ENCODE results near the gene CFL1. TPM values are rescaled to one million over a fixed set of nuclear protein-coding genes. Genes with fewer than 3 reads are reported as not detected.
A peak's percentile ranks its signal among the peaks of the same experiment; 100 is the strongest.

Gene CFL1
- total RNA-seq, 5 donors from 2014 or later (not counting 1 experiment from before 2014, with no cell fraction given), result 584 to 761 (median 636) TPM

- no peaks in the 10 kb centered on the region for H3K27me3 Mint-ChIP-seq
- ChIA-PET POLR2A (interaction anchor here in 1 of 2 donors (0.5 to 0.7 kb wide), 2 partner anchors 7 to 101 kb away, joined by 3 to 8 read pairs; no protein-coding TSS in a partner anchor), CTCF (interaction anchor here (0.5 to 9.7 kb wide), 16 partner anchors 12 to 271 kb away, joined by 3 to 167 read pairs (median 4); partner anchors contain the start of genes CFL1 (in 1 of the 2), FOSL1 (in 1 of the 2), KAT5 (in 1 of the 2) and MUS81 (in 1 of the 2))
- Histone ChIP-seq H3K9me3 (no peaks in the 10 kb centered on the region), H3K36me3 (ENCODE audit: control insufficient read depth in 2 of 2, extremely low read depth in 1 of 2, insufficient read depth in 1 of 2, low read length in 1 of 2) (peaks cover 18 to 45% of the 10 kb centered on the region in 2 donors), H3K27ac (ENCODE audit: low read length) (no peak overlapping the region), H3K27me3 (replicated peaks in 1 of 2; ENCODE audit: control insufficient read depth in 2 of 2, extremely low read depth in 1 of 2, insufficient read depth in 2 of 2, low read length in 1 of 2) (no peaks in the 10 kb centered on the region), H3K4me1 (ENCODE audit: control insufficient read depth in 1 of 2, extremely low read depth in 1 of 2, insufficient read depth in 2 of 2, low read length in 2 of 2) (peaks cover 13 to 58% of the 10 kb centered on the region in 2 experiments), H3K4me3 (ENCODE audit: control insufficient read depth in 1 of 2, extremely low read depth in 1 of 2, low read length in 1 of 2) (no peak overlapping the region)
- WGBS (ENCODE audit: insufficient coverage), result 95% methylated on average over 4 of the region's 12 CpGs
- peak overlapping the region; percentile 39 to 93 for H3K27ac Mint-ChIP-seq
- H3K4me3 Mint-ChIP-seq, result peak overlapping the region; percentile 63 to 94 (median 85)
- peaks cover 58 to 62% (median 58%) of the 10 kb centered on the region in 3 donors for H3K4me1 Mint-ChIP-seq
- H3K36me3 Mint-ChIP-seq, result peaks cover 4% of the 10 kb centered on the region
- H3K9me3 Mint-ChIP-seq, result no peaks in the 10 kb centered on the region
- no peak for DNase-seq
- ATAC-seq (replicated peaks in 1 of 4), result no peak
These were observed 28.0 kb upstream of the CFL1 start for GRCh38 chr11:65885808-65886536.

GRCh38 chr11:65885231-65885630 is 27.3 kb upstream of the CFL1 start:
- no peaks in the 10 kb centered on the region for H3K9me3 ChIP-seq
- peaks cover 63 to 68% (median 63%) of the 10 kb centered on the region in 3 donors for H3K4me1 Mint-ChIP-seq
- DNase-seq (no peak), ATAC-seq (replicated peaks in 1 of 4) (no peak)
- H3K9me3 Mint-ChIP-seq, result no peaks in the 10 kb centered on the region
- ChIA-PET CTCF (interaction anchor here (0.6 to 9.7 kb wide), 23 partner anchors 8 to 159 kb away, joined by 3 to 167 read pairs (median 4); partner anchors contain the start of genes MUS81 (in 2 of the 2), CFL1 (in 1 of the 2), FOSL1 (in 1 of the 2) and SART1 (in 1 of the 2)), POLR2A (interaction anchor here in 1 of 2 donors (0.5 to 0.7 kb wide), 2 partner anchors 8 to 101 kb away, joined by 3 to 8 read pairs; no protein-coding TSS in a partner anchor)
- H3K4me1 ChIP-seq (ENCODE audit: control insufficient read depth in 1 of 2, extremely low read depth in 1 of 2, insufficient read depth in 2 of 2, low read length in 2 of 2), result peaks cover 13 to 64% of the 10 kb centered on the region in 2 experiments
- no peaks in the 10 kb centered on the region for H3K27me3 ChIP-seq (replicated peaks in 1 of 2; ENCODE audit: control insufficient read depth in 2 of 2, extremely low read depth in 1 of 2, insufficient read depth in 2 of 2, low read length in 1 of 2)
- peaks cover 4% of the 10 kb centered on the region for H3K36me3 Mint-ChIP-seq
- H3K27ac ChIP-seq (ENCODE audit: low read length), result no peak overlapping the region
- H3K36me3 ChIP-seq (ENCODE audit: control insufficient read depth in 2 of 2, extremely low read depth in 1 of 2, insufficient read depth in 1 of 2, low read length in 1 of 2), result peaks cover 18 to 45% of the 10 kb centered on the region in 2 donors
- H3K27me3 Mint-ChIP-seq, result no peaks in the 10 kb centered on the region
- H3K4me3 ChIP-seq (ENCODE audit: control insufficient read depth in 1 of 2, extremely low read depth in 1 of 2, low read length in 1 of 2), result no peak overlapping the region
- H3K4me3 Mint-ChIP-seq, result no peak overlapping the region
- 93% methylated on average over 7 of the region's 7 CpGs for WGBS (ENCODE audit: insufficient coverage)
- H3K27ac Mint-ChIP-seq, result peak overlapping the region in 1 of 2 donors; percentile 44

- Mint-ChIP-seq H3K9me3 (no peaks in the 10 kb centered on the region), H3K4me1 (peaks cover 61 to 68% (median 63%) of the 10 kb centered on the region in 3 donors), H3K27me3 (no peaks in the 10 kb centered on the region), H3K36me3 (peaks cover 4% of the 10 kb centered on the region), H3K27ac (peak overlapping the region; percentile 73 to 83), H3K4me3 (no peak overlapping the region)
- Histone ChIP-seq H3K36me3 (ENCODE audit: control insufficient read depth in 2 of 2, extremely low read depth in 1 of 2, insufficient read depth in 1 of 2, low read length in 1 of 2) (peaks cover 18 to 45% of the 10 kb centered on the region in 2 donors), H3K27me3 (replicated peaks in 1 of 2; ENCODE audit: control insufficient read depth in 2 of 2, extremely low read depth in 1 of 2, insufficient read depth in 2 of 2, low read length in 1 of 2) (no peaks in the 10 kb centered on the region), H3K27ac (ENCODE audit: low read length) (no peak overlapping the region), H3K4me3 (ENCODE audit: control insufficient read depth in 1 of 2, extremely low read depth in 1 of 2, low read length in 1 of 2) (no peak overlapping the region), H3K9me3 (no peaks in the 10 kb centered on the region), H3K4me1 (ENCODE audit: control insufficient read depth in 1 of 2, extremely low read depth in 1 of 2, insufficient read depth in 2 of 2, low read length in 2 of 2) (peaks cover 10 to 64% of the 10 kb centered on the region in 2 experiments)
- 22% methylated on average over 8 of the region's 9 CpGs for whole genome bisulfite sequencing (ENCODE audit: insufficient coverage)
- DNase-seq (peak; percentile 46 to 90 (median 71)), ATAC-seq (replicated peaks in 1 of 4) (peak; percentile 39 to 47 (median 45))
- ChIA-PET CTCF (interaction anchor here (0.6 to 9.7 kb wide), 26 partner anchors 9 to 173 kb away, joined by 3 to 167 read pairs (median 4); partner anchors contain the start of genes MUS81 (in 2 of the 2), BANF1 (in 1 of the 2), CFL1 (in 1 of the 2) and EIF1AD (in 1 of the 2)), POLR2A (no interaction called here)
These were observed 26.7 kb upstream of the CFL1 start for GRCh38 chr11:65884716-65885092.

GRCh38 chr11:65883786-65884715 is 26.1 kb upstream of the CFL1 start:
- no peaks in the 10 kb centered on the region for H3K9me3 ChIP-seq
- peak overlapping the region; percentile 73 to 83 for H3K27ac Mint-ChIP-seq
- H3K27ac ChIP-seq (ENCODE audit: low read length), result no peak overlapping the region
- H3K27me3 Mint-ChIP-seq, result no peaks in the 10 kb centered on the region
- WGBS (ENCODE audit: insufficient coverage), result 87% methylated on average over 26 of the region's 28 CpGs
- ChIA-PET CTCF (interaction anchor here (0.6 to 9.7 kb wide), 23 partner anchors 10 to 173 kb away, joined by 3 to 167 read pairs (median 4); partner anchors contain the start of genes MUS81 (in 2 of the 2), BANF1 (in 1 of the 2), CFL1 (in 1 of the 2) and EIF1AD (in 1 of the 2)), POLR2A (no interaction called here)
- peaks cover 61 to 68% (median 63%) of the 10 kb centered on the region in 3 donors for H3K4me1 Mint-ChIP-seq
- H3K4me3 Mint-ChIP-seq, result no peak overlapping the region
- ATAC-seq (replicated peaks in 1 of 4) (no peak), DNase-seq (peak in 1 of 35 experiments; percentile 11)
- no peaks in the 10 kb centered on the region for H3K9me3 Mint-ChIP-seq
- no peak overlapping the region for H3K4me3 ChIP-seq (ENCODE audit: control insufficient read depth in 1 of 2, extremely low read depth in 1 of 2, low read length in 1 of 2)
- H3K36me3 Mint-ChIP-seq, result peaks cover 4% of the 10 kb centered on the region
- peaks cover 8 to 64% of the 10 kb centered on the region in 2 experiments for H3K4me1 ChIP-seq (ENCODE audit: control insufficient read depth in 1 of 2, extremely low read depth in 1 of 2, insufficient read depth in 2 of 2, low read length in 2 of 2)
- peaks cover 18 to 45% of the 10 kb centered on the region in 2 donors for H3K36me3 ChIP-seq (ENCODE audit: control insufficient read depth in 2 of 2, extremely low read depth in 1 of 2, insufficient read depth in 1 of 2, low read length in 1 of 2)
- H3K27me3 ChIP-seq (replicated peaks in 1 of 2; ENCODE audit: control insufficient read depth in 2 of 2, extremely low read depth in 1 of 2, insufficient read depth in 2 of 2, low read length in 1 of 2), result no peaks in the 10 kb centered on the region

- peaks cover 18 to 45% of the 10 kb centered on the region in 2 donors for H3K36me3 ChIP-seq (ENCODE audit: control insufficient read depth in 2 of 2, extremely low read depth in 1 of 2, insufficient read depth in 1 of 2, low read length in 1 of 2)
- Mint-ChIP-seq H3K4me3 (no peak overlapping the region), H3K27ac (no peak overlapping the region), H3K4me1 (peaks cover 56 to 68% (median 61%) of the 10 kb centered on the region in 3 donors), H3K27me3 (no peaks in the 10 kb centered on the region), H3K36me3 (peaks cover 4% of the 10 kb centered on the region), H3K9me3 (no peaks in the 10 kb centered on the region)
- 90% methylated on average over 6 of the region's 13 CpGs for WGBS (ENCODE audit: insufficient coverage)
- H3K27ac ChIP-seq (ENCODE audit: low read length), result no peak overlapping the region
- ChIA-PET CTCF (interaction anchor here (0.6 to 9.7 kb wide), 4 partner anchors 11 to 172 kb away, joined by 3 to 167 read pairs (median 4); partner anchors contain the start of genes CFL1 (in 1 of the 2) and MUS81 (in 1 of the 2)), POLR2A (no interaction called here)
- ATAC-seq (replicated peaks in 1 of 4), result no peak
- H3K27me3 ChIP-seq (replicated peaks in 1 of 2; ENCODE audit: control insufficient read depth in 2 of 2, extremely low read depth in 1 of 2, insufficient read depth in 2 of 2, low read length in 1 of 2), result no peaks in the 10 kb centered on the region
- H3K4me3 ChIP-seq (ENCODE audit: control insufficient read depth in 1 of 2, extremely low read depth in 1 of 2, low read length in 1 of 2), result no peak overlapping the region
- DNase-seq, result no peak
- no peaks in the 10 kb centered on the region for H3K9me3 ChIP-seq
- H3K4me1 ChIP-seq (ENCODE audit: control insufficient read depth in 1 of 2, extremely low read depth in 1 of 2, insufficient read depth in 2 of 2, low read length in 2 of 2), result peaks cover 6 to 66% of the 10 kb centered on the region in 2 experiments
These were observed 25.2 kb upstream of the CFL1 start for GRCh38 chr11:65883058-65883761.
